K562 (cell line): ENCODE results near the gene WDR64. TPM values are rescaled to one million over a fixed set of nuclear protein-coding genes. Genes with fewer than 3 reads are reported as not detected.

Source experiments
- ATAC-seq: fragments of 200-7000 bp; cut with Tn5 transposase; 3 replicates; pipeline ENCODE4 v1.9.1; 2020; ENCODE audit warnings: moderate library complexity
- BruUV-seq: library from RNA; stranded (reverse); fragments of 400-500 nt; replicated peaks from 2 replicates; lab custom pipeline; 2021; lab: Mats Ljungman, UMichigan
- CTCF ChIA-PET: fragments of 300-600 bp; formaldehyde crosslinking; extraction: SDS; loops from one replicate; lab custom pipeline; 2021; ENCODE audit warnings: low intra/inter-chr PET ratio; lab: Yijun Ruan, JAX
- POLR2A ChIA-PET: fragments of 300-600, 350-650 bp; sonication (Branson Sonifier 250); formaldehyde crosslinking; extraction: SDS; loops from one replicate; lab custom pipeline; 2021; ENCODE audit warnings: antibody characterized with exemption, inconsistent platforms; lab: Yijun Ruan, JAX
- DNase-seq, 4 experiments: peaks; one replicate each; pipeline versions ENCODE4 v3.0.0 to v3.0.0-alpha.2; 2011 to 2018; ENCODE audit warnings: low spot score in 3 of 4, mixed read lengths in 3 of 4; ENCODE audit errors: extremely low read depth in 1 of 4
- FAIRE-seq: peaks from 2 replicates; lab custom pipeline; 2011; peaks lifted over from hg19 to GRCh38; lab: Jason Lieb, UNC
- H2AFZ ChIP-seq: 2 replicates; pipeline ENCODE4 v1.6.0; 2011; ENCODE audit warnings: low read depth, low read length, control low read depth, inconsistent platforms
- H3K27ac ChIP-seq: fragments of 200-600 bp; 3 replicates; pipeline ENCODE4 v1.8.0; 2011; ENCODE audit warnings: low read depth, mild to moderate bottlenecking, control low read depth, inconsistent platforms, low read length, moderate library complexity, mixed read lengths; ENCODE audit errors: extremely low read depth
- H3K27me3 ChIP-seq, 2 experiments: fragments of 300-600 bp in 1 of 2; 2 replicates in 1 of 2; 3 replicates in 1 of 2; pipeline versions ENCODE4 v1.6.0 to v1.8.0; 2011; ENCODE audit warnings: inconsistent platforms in 2 of 2, low read length in 2 of 2, mild to moderate bottlenecking in 1 of 2, mixed read lengths in 1 of 2, moderate library complexity in 1 of 2; ENCODE audit not compliant: control insufficient read depth in 2 of 2, insufficient read depth in 2 of 2
- H3K36me3 ChIP-seq: fragments of 300-600 bp; 3 replicates; pipeline ENCODE4 v1.8.0; 2011; ENCODE audit warnings: mild to moderate bottlenecking, low read length, inconsistent platforms; ENCODE audit not compliant: control insufficient read depth, insufficient read depth
- H3K4me1 ChIP-seq, 2 experiments: fragments of 200-600 bp in 1 of 2; replicated peaks in 1 of 2; 2 replicates in 1 of 2; 3 replicates in 1 of 2; pipeline versions ENCODE4 v1.5.1 to v1.8.0; 2011; ENCODE audit warnings: inconsistent platforms in 2 of 2, low read length in 2 of 2, mild to moderate bottlenecking in 1 of 2, mixed read lengths in 1 of 2, moderate library complexity in 1 of 2; ENCODE audit not compliant: control insufficient read depth in 2 of 2, insufficient read depth in 2 of 2
- H3K4me2 ChIP-seq: 2 replicates; pipeline ENCODE4 v1.6.1; 2011; ENCODE audit warnings: low read length, control low read depth, inconsistent platforms, mixed read lengths; ENCODE audit not compliant: insufficient read depth
- H3K4me3 ChIP-seq: fragments of 200-600 bp; sonication (generic), shearing (Covaris generic); 2 replicates; pipeline ENCODE4 v1.5.1; 2016; ENCODE audit warnings: control low read depth, inconsistent platforms
- H3K79me2 ChIP-seq: fragments of 200-600 bp; 3 replicates; pipeline ENCODE4 v1.8.0; 2011; ENCODE audit warnings: low read length, inconsistent platforms; ENCODE audit not compliant: control insufficient read depth, insufficient read depth
- H3K9ac ChIP-seq, 2 experiments: 2 replicates each; pipeline versions ENCODE4 v1.6.0 to v1.6.1; 2011; ENCODE audit warnings: low read depth in 2 of 2, low read length in 2 of 2, control low read depth in 1 of 2, inconsistent platforms in 1 of 2, mild to moderate bottlenecking in 1 of 2, mixed read lengths in 1 of 2; ENCODE audit not compliant: insufficient read depth in 1 of 2
- H3K9me1 ChIP-seq: one replicate; pipeline ENCODE4 v1.6.0; 2011; ENCODE audit warnings: inconsistent platforms, mild to moderate bottlenecking, low read length, moderate library complexity; ENCODE audit not compliant: control insufficient read depth, insufficient read depth
- H3K9me3 ChIP-seq: replicated peaks from 2 replicates; pipeline ENCODE4 v1.5.1; 2011; ENCODE audit warnings: low read depth, low read length, inconsistent platforms; ENCODE audit not compliant: control insufficient read depth, insufficient read depth
- H4K20me1 ChIP-seq: replicated peaks from 2 replicates; pipeline ENCODE4 v1.6.1; 2011; ENCODE audit warnings: low read length, inconsistent platforms, mixed read lengths; ENCODE audit not compliant: control insufficient read depth, insufficient read depth
- ARNT ChIP-seq, 2 experiments: fragments of 450-650 bp; IDR thresholded peaks; 2 replicates each; pipeline ENCODE4 v1.6.1; 2016; ENCODE audit warnings: mild to moderate bottlenecking in 1 of 2
- CBFA2T3 ChIP-seq: fragments of 450-650 bp; IDR thresholded peaks from 2 replicates; pipeline ENCODE4 v1.6.1; 2017
- CEBPB ChIP-seq: fragments of 450-650 bp; IDR thresholded peaks from 2 replicates; pipeline ENCODE4 v1.6.1; 2016; ENCODE audit warnings: missing genetic modification characterization, missing compliant biosample characterization
- CHAMP1 ChIP-seq: fragments of 450-650 bp; IDR thresholded peaks from 2 replicates; pipeline ENCODE4 v1.6.1; 2016; ENCODE audit warnings: mild to moderate bottlenecking
- ESRRB ChIP-seq: fragments of 250-450 bp; sonication (Bioruptor Pico); IDR thresholded peaks from 2 replicates; pipeline ENCODE4 v1.5.0; 2020; ENCODE audit warnings: mild to moderate bottlenecking, moderate library complexity, borderline replicate concordance
- ETV1 ChIP-seq: fragments of 450-650 bp; conservative IDR thresholded peaks from 2 replicates; pipeline ENCODE4 v1.6.1; 2016; ENCODE audit warnings: missing genetic modification characterization, control low read depth, low read depth, missing compliant biosample characterization
- GTF2A2 ChIP-seq: IDR thresholded peaks from 2 replicates; pipeline ENCODE4 v1.6.1; 2016; ENCODE audit warnings: mild to moderate bottlenecking, missing genetic modification characterization, missing compliant biosample characterization
- LEF1 ChIP-seq: fragments of 450-650 bp; IDR thresholded peaks from 2 replicates; pipeline ENCODE4 v1.6.1; 2016; ENCODE audit warnings: mild to moderate bottlenecking
- MTF1 ChIP-seq: fragments of 250-450 bp; sonication (Bioruptor Pico); IDR thresholded peaks from 2 replicates; pipeline ENCODE4 v1.9.0; 2021; ENCODE audit warnings: moderate library complexity, mild to moderate bottlenecking, inconsistent platforms, borderline replicate concordance
- NFYB ChIP-seq: IDR thresholded peaks from 2 replicates; pipeline ENCODE4 v1.6.1; 2011; ENCODE audit warnings: mild to moderate bottlenecking, moderate library complexity; ENCODE audit not compliant: insufficient read length; ENCODE audit errors: extremely low read depth
- PKNOX1 ChIP-seq: fragments of 450-650 bp; IDR thresholded peaks from 2 replicates; pipeline ENCODE4 v1.6.1; 2016
- RB1 ChIP-seq: fragments of 450-650 bp; IDR thresholded peaks from 2 replicates; pipeline ENCODE4 v1.6.1; 2017; ENCODE audit warnings: low read depth, mild to moderate bottlenecking
- RHOXF2B ChIP-seq: fragments of 250-450 bp; sonication (Bioruptor Pico); conservative IDR thresholded peaks from 2 replicates; pipeline ENCODE4 v1.5.1; 2021
- SETDB1 ChIP-seq: IDR thresholded peaks from one replicate; pipeline ENCODE4 v1.6.1; 2012; ENCODE audit warnings: low read length, control low read depth, inconsistent platforms
- SRSF3 ChIP-seq: fragments of 200-400 bp; formaldehyde crosslinking; IDR thresholded peaks from 2 replicates; pipeline ENCODE4 v1.6.1; 2016; ENCODE audit warnings: mild to moderate bottlenecking, low read length, moderate library complexity; ENCODE audit not compliant: insufficient read depth
- TAF1 ChIP-seq: IDR thresholded peaks from 2 replicates; pipeline ENCODE4 v1.6.1; 2011; ENCODE audit warnings: mild to moderate bottlenecking, low read length, moderate library complexity; ENCODE audit not compliant: insufficient read depth, control insufficient read depth, severe bottlenecking; ENCODE audit errors: extremely low read depth
- TAF9B ChIP-seq: fragments of 450-650 bp; IDR thresholded peaks from 2 replicates; pipeline ENCODE4 v1.6.1; 2018; ENCODE audit warnings: mild to moderate bottlenecking; ENCODE audit not compliant: partially characterized antibody
- TAL1 ChIP-seq: fragments of 450-650 bp; IDR thresholded peaks from 2 replicates; pipeline ENCODE4 v1.6.1; 2016; ENCODE audit warnings: mild to moderate bottlenecking
- TRIM24 ChIP-seq, 2 experiments: fragments of 450-650 bp; IDR thresholded peaks; 2 replicates each; pipeline ENCODE4 v1.6.1; 2016
- U2AF2 ChIP-seq: fragments of 200-400 bp; formaldehyde crosslinking; optimal IDR thresholded peaks from 2 replicates; pipeline ENCODE3; 2017; ENCODE audit warnings: low read depth, mild to moderate bottlenecking, low read length
- ZBTB1 ChIP-seq: sonication (generic); formaldehyde crosslinking; IDR thresholded peaks from 2 replicates; pipeline ENCODE4 v1.8.1; 2023; ENCODE audit warnings: missing genetic modification reagents, low read depth, mild to moderate bottlenecking, borderline replicate concordance
- ZNF134 ChIP-seq: fragments of 250-450 bp; sonication (Bioruptor Pico); conservative IDR thresholded peaks from 2 replicates; pipeline ENCODE4 v1.4.0; 2020
- ZNF23 ChIP-seq: fragments of 250-450 bp; sonication (Bioruptor Pico); IDR thresholded peaks from 2 replicates; pipeline ENCODE4 v1.4.0; 2020; ENCODE audit warnings: mild to moderate bottlenecking
- WGBS: fragments of 100-300 bp; shearing (Covaris generic); methylation state at CpG from one replicate; pipeline ENCODE4 v1.1.6; 2016; ENCODE audit warnings: low coverage, mixed read lengths; ENCODE audit not compliant: insufficient coverage; ENCODE audit errors: missing lambda C conversion rate; 5-methylcytosine and 5-hydroxymethylcytosine counted together
- in situ Hi-C: fragments of 300-500 bp; cut with MboI; formaldehyde crosslinking; loops from 4 replicates; pipeline ENCODE4 v1.15.0; 2018; ENCODE audit warnings: inconsistent platforms, mixed read lengths
- intact Hi-C: fragments of 100-400 bp; cut with micrococcal nuclease; formaldehyde crosslinking; loops from 2 replicates; pipeline ENCODE4 v1.14.2; 2022
- polyA plus RNA-seq, 8 experiments: library from polyadenylated mRNA; depleted of rRNA in 4 of 8; stranded (reverse) in 5 of 8; unstranded in 3 of 8; fragments of >200 nt; fragmentation: Nextera tagmentation in 2 of 8; fragmentation: Illumina TruSeq in 1 of 8; extraction: Ambion mirVana in 2 of 8; extraction: Trizol in 1 of 8; gene quantifications; 2 replicates each; pipeline versions ENCODE4 v1.2.1 to v1.2.3, GENCODE V29; 2011 to 2014; ENCODE audit warnings: inconsistent platforms in 1 of 8, missing spikeins in 1 of 8
- total RNA-seq, 7 experiments: library from RNA; depleted of rRNA in 6 of 7; stranded (reverse); fragments of >200 nt in 6 of 7; fragmentation: Illumina TruSeq in 2 of 7; extraction: Trizol in 2 of 7; gene quantifications; 2 replicates each; pipeline versions ENCODE4 v1.2.1 to v1.2.3, GENCODE V29; 2011 to 2021; ENCODE audit warnings: low replicate concordance in 1 of 7

Gene WDR64
- total and polyA plus RNA-seq, 9 of the 15 experiments (the other 6 are each of a cell fraction or from before 2014, with no cell fraction given) = 0.06 to 0.29 (median 0.19) TPM; not detected in 5

DNA sequence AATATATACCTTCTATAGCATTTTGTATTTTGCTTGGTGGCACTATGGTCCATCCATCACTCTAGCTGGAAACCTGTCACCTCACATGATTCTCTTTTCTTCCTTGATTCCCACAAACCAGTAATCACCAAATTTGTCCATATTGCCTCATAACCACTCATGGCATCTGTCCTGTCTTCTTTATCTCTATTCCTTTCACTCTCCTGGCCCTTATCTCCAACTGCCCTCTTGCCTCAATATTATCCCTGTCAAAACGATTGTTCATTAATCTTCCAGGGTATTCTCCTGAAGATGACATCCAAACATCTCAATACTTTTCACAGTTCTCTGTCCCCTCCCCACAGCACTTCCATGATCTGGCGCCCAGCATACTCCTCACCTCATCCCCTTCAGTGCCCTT is 46.1 kb downstream of the WDR64 start:
- no peaks in the 10 kb centered on the region for H3K36me3 ChIP-seq
- CTCF ChIA-PET = no interaction called here
- no peaks in the 10 kb centered on the region for H3K79me2 ChIP-seq
- H3K9me1 ChIP-seq = no peaks in the 10 kb centered on the region
- H3K27ac ChIP-seq = peak overlapping the region; percentile 94
- in situ Hi-C loops (no loop called here), intact Hi-C loops (loop anchor here (5.0 kb wide), 1 partner anchor 171 kb away; no protein-coding TSS in a partner anchor)
- no peak overlapping the region for H3K4me3 ChIP-seq
- 11% methylated on average over 2 of the region's 2 CpGs for WGBS
- H3K9ac ChIP-seq = no peak overlapping the region
- peak overlapping the region; percentile 44; the same call in 1 of the 2 replicates for H3K4me2 ChIP-seq
- peaks cover 15 to 60% of the 10 kb centered on the region in 2 experiments for H3K4me1 ChIP-seq
- DNase-seq = peak in 3 of 4 experiments; percentile 25 to 77 (median 42)
- ATAC-seq = peak; percentile 1; the same call in 1 of the 3 replicates
- H3K9me3 ChIP-seq = peaks cover 8% of the 10 kb centered on the region
- H2AFZ ChIP-seq = 0 out of 2 replicates have a peak overlapping the region, but pooled peaks have one; percentile 16
- H4K20me1 ChIP-seq = no peaks in the 10 kb centered on the region
- H3K27me3 ChIP-seq = no peaks in the 10 kb centered on the region; a peak in 1 of 5 replicates
- FAIRE-seq = peak; percentile 51
- POLR2A ChIA-PET = interaction anchor here (0.6 to 1.1 kb wide), 6 partner anchors 14 to 260 kb away, joined by 3 to 5 read pairs (median 3); no protein-coding TSS in a partner anchor
- BruUV-seq = no TSS peak
- TF ChIP-seq CHAMP1 (peak; percentile 94), ZNF134 (no peak), CBFA2T3 (peak; percentile 98), GTF2A2 (tag) (no peak), NFYB (no peak), LEF1 (peak; percentile 82), TAL1 (peak; percentile 93), SRSF3 (no peak), ARNT (IDR thresholded peaks at IDR 0.05) (peak in 1 of 2 experiments; percentile 82; a peak in 2 of 4 replicates), RB1 (no peak), TAF9B (peak; percentile 52), TRIM24 (IDR thresholded peaks at IDR 0.05) (peak; percentile 94 to 97), PKNOX1 (peak; percentile 92), ZBTB1 (CRISPR knock-in tag) (no peak), TAF1 (no peak), ZNF23 (CRISPR knock-in tag) (no peak), MTF1 (CRISPR knock-in tag) (no peak), CEBPB (tag) (peak; percentile 91), ESRRB (CRISPR knock-in tag) (no peak), U2AF2 (no peak), ETV1 (tag) (0 out of 2 replicates have a peak, but pooled peaks have one; percentile 12), RHOXF2B (CRISPR knock-in tag) (0 out of 2 replicates have a peak, but pooled peaks have one; percentile 41), SETDB1 (no peak)
